ENCODE data around the gene PAPOLB.

GRCh38 chr7:4876586-4876985, 14.8 kb upstream of the PAPOLB start:
- TF ChIP-seq POLR2A (IDR thresholded peaks at IDR 0.05; ENCODE audit: low read depth, low read length) (no peak), POLR2AphosphoS5 (IDR thresholded peaks at IDR 0.05; ENCODE audit: low read depth, low read length) (no peak), PAX5 (IDR thresholded peaks at IDR 0.05; ENCODE audit: insufficient read depth, low read length, severe bottlenecking) (no peak), TAF1 (IDR thresholded peaks at IDR 0.05; ENCODE audit: low read depth, low read length) (no peak), SPI1 (IDR thresholded peaks at IDR 0.05; ENCODE audit: low read depth, low read length) (no peak), POU2F2 (IDR thresholded peaks at IDR 0.05; ENCODE audit: low read depth, low read length) (no peak)
